Inflammatory macrophage treated with lipopolysaccharide for 1 hour (primary cell): ENCODE results near the gene SLC17A5.
"Not testable (repeated sequence)": the region's sequence is repeated elsewhere in the genome, so short reads cannot be mapped to it uniquely, and the experiment has no call there.

Source experiments
- DNase-seq, 2 donors: peaks; one replicate each; pipeline ENCODE4 v3.0.0-alpha.2; 2020 to 2022

Gene SLC17A5

GRCh38 chr6:73565767-73566485, 87.9 kb downstream of the SLC17A5 start:
- no peak for DNase-seq

- no peak for DNase-seq
Observed at GRCh38 chr6:73564578-73565345, 89.0 kb downstream of the SLC17A5 start.

DNA sequence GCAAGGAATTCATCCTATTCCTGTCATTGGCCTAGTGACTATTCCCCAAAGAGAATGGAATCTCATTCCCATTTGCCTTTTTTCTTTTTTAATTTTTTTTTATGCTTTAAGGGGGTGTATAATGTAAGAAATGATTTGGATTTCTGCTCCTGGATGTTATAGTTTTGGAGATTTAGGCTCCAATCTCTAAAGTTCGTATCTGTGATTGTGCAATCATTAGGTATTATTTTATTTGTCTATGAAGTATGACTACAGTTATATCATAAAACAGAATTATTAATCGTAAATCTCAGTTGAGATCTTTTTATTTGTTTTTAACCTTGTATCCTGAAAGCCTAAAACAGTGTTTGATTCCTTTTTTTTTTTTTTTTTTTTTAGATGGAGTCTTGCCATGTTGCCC, 91.2 kb downstream of the SLC17A5 start:
- DNase-seq: no peak

DNA sequence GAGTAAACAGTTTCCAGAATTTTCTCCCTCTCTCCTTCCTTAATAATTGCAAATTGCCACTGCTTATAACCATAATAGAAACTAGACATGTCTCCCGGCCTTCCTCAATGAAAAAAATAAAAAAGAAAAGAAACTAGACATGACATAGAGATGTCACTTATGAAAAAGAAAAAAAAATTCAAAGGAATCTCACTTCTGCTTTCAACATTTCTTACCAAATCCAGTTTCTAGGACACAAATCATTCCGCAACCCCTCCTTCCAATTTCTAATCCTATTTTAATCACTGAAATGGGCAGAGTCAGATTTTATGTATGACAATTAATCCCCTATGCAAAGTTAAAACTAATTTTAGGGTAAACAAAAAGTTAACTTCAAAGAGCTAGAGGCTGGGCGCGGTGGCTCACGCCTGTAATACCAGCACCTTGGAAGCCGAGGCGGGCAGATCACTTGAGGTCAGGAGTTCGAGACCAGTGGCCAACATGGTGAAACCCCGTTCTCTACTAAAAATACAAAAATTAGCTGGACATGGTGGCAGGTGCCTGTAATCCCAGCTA, 92.9 kb downstream of the SLC17A5 start:
- peak; percentile 47 to 61 for DNase-seq

- peak; percentile 34 to 43 for DNase-seq
Observed at GRCh38 chr6:73560182-73560732, 93.5 kb downstream of the SLC17A5 start.

DNA sequence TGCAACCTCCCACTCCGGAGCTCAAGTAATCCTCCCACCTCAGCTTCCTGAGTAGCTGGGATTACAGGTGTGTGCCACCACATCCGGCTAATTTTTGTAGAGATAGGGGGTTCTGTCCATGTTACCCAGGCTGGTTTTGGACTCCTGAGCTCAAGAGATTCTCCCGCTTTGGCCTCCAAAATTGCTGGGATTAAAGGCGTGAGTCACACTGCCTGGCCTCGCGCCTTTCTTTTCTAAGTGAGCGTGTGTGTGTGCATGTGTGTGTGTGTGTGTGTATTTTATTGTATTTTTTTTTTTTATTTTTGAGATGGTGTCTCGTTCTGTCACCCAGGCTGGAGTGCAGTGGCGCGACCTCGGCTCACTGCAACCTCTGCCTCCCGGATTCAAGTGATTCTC, 94.4 kb downstream of the SLC17A5 start:
- DNase-seq: not testable (repeated sequence)

DNA sequence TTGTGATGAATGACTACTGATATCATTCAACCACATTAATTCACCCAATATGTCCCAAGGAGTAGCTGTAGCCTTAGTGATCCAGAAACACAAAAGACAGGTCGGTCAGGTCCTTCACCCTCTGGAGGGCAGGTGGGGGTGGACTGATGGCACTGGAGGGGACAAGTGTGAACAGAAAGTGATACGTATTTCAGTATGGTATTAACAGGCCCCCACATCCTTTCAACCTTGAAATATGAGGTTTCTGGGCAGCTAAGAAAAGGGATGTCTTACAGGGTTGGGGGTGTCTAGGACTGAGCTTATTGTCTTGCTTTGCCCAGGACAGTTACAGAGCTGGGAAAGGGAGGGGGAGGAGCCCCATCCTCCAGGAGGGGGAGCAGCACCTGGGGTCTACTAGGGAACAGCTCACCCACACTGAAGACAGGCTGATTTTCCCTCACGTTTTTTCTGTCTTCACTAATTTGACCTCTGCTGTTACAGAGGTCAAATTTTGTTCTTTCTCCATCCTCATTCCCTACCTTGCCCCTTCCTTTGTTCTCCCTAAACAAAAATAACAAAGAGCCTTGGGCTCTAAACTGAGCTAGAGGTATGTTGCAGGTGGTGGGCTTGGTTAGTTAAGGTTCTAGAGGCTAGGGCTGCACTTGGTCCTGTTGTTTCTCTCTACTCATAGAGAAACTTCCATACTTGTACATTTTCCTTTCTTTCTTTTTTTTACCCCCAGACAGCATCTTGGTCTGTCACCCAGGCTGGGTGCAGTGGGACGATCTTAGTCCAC, 95.0 kb downstream of the SLC17A5 start:
- no peak for DNase-seq

GRCh38 chr6:73556836-73557235, 97.0 kb downstream of the SLC17A5 start:
- no peak for DNase-seq

DNA sequence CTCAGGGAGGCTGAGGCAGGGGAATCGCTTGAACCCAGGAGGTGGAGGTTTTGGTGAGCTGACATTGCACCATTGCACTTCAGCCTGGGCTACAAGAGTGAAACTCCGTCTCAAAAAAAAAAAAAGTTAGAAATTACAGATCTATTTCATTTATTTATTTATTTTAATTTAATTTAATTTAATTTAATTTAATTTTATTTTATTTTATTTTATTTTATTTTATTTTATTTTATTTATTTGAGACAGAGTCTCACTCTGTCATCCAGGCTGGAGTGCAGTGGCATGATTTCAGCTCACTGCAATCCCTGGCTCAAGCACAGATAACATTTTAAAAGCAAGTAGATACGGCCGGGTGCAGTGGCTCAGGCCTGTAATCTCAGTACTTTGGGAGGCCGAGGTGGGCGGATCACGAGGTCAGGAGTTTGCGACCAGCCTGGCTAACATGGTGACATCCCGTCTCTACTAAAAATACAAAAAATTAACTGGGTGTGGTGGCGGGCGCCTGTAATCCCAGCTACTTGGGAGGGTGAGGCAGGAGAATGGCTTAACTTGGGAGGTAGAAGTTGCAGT, 98.3 kb downstream of the SLC17A5 start:
- not testable (repeated sequence) for DNase-seq

- DNase-seq: not testable (repeated sequence)
Observed at GRCh38 chr6:73551115-73551514, 102.7 kb downstream of the SLC17A5 start.

- peak; percentile 29 to 35 for DNase-seq
Observed at GRCh38 chr6:73548458-73549446, 105.0 kb downstream of the SLC17A5 start.

DNA sequence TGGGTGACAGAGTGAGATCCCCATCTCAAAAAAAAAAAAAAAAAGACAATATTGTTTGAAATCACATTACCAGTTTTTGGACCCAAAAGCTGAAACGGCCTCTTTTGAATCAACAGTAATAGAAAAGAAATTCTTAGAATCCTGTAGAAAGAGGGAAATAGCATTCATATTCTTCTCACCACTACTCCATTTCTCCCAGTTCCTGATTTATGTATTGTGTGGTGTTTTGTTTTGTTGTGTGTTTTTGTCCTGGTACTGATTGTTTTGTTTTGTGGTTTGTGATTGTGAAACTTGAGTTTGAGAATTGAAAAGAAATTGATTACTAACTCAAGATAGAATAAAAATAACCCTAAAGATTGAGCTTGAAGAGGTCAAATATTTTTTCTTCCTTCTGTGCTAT, 106.8 kb downstream of the SLC17A5 start:
- peak in 1 of 2 donors; percentile 10 for DNase-seq
